NT2/D1 (cell line): ENCODE results near the gene OR2T6.
"Not testable (repeated sequence)": the region's sequence is repeated elsewhere in the genome, so short reads cannot be mapped to it uniquely, and the experiment has no call there.

ENCODE experiments used
- SUZ12 ChIP-seq: IDR thresholded peaks from 2 replicates; pipeline ENCODE4 v1.6.1; 2011; ENCODE audit not compliant: insufficient read length, insufficient read depth; ENCODE audit errors: extremely low read depth
- YY1 ChIP-seq: IDR thresholded peaks from 2 replicates; pipeline ENCODE4 v1.6.1; 2011; ENCODE audit not compliant: insufficient read length, insufficient read depth
- ZNF274 ChIP-seq: IDR thresholded peaks from 2 replicates; pipeline ENCODE4 v1.6.1; 2011; ENCODE audit warnings: mild to moderate bottlenecking, low read depth, low read length

GRCh38 chr1:248439283-248439682 lies 63.7 kb downstream of the OR2T6 start:
- TF ChIP-seq ZNF274, SUZ12, YY1: not testable (repeated sequence)
